Measurements from ENCODE around the gene GRID2. TPM values are rescaled to one million over a fixed set of nuclear protein-coding genes. Genes with fewer than 3 reads are reported as not detected.

GRID2 gene
- total RNA-seq, 2 donors from 2014 or later = not detected

DNA sequence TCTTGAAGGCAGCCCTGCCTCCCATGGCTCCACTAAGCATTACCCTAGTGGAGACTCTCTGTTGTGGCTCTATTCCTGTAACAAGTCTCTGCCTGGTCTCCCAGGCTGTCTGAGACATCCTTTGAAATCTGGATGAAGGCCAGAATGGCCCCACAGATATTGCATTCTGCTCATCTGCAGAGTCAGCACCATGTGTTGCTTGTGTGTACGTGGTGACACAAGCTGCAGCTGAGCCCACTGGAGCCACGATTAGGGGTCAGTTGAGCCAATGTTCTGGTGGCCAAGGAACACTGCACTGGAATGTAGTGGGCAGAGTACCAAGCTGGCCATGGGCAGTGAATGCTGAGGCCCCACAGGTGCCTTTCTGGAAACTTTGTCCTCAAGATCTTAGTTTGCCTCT is 29.2 kb downstream of the GRID2 start:
- DNase-seq = no peak
- Histone ChIP-seq H3K4me3 (no peak overlapping the region), H3K9me3 (no peaks in the 10 kb centered on the region), H3K4me1 (no peaks in the 10 kb centered on the region), H3K27ac (no peak overlapping the region), H3K9ac (ENCODE audit: low read depth in 2 of 2, low read length in 2 of 2) (no peak overlapping the region), H3K27me3 (no peaks in the 10 kb centered on the region), H3K36me3 (no peaks in the 10 kb centered on the region)
- intact Hi-C loops (cut with DNase I) = no loop called here
- TF ChIP-seq, protein P1, sequence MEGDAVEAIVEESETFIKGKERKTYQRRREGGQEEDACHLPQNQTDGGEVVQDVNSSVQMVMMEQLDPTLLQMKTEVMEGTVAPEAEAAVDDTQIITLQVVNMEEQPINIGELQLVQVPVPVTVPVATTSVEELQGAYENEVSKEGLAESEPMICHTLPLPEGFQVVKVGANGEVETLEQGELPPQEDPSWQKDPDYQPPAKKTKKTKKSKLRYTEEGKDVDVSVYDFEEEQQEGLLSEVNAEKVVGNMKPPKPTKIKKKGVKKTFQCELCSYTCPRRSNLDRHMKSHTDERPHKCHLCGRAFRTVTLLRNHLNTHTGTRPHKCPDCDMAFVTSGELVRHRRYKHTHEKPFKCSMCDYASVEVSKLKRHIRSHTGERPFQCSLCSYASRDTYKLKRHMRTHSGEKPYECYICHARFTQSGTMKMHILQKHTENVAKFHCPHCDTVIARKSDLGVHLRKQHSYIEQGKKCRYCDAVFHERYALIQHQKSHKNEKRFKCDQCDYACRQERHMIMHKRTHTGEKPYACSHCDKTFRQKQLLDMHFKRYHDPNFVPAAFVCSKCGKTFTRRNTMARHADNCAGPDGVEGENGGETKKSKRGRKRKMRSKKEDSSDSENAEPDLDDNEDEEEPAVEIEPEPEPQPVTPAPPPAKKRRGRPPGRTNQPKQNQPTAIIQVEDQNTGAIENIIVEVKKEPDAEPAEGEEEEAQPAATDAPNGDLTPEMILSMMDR (IDR thresholded peaks at IDR 0.05) = no peak

DNA sequence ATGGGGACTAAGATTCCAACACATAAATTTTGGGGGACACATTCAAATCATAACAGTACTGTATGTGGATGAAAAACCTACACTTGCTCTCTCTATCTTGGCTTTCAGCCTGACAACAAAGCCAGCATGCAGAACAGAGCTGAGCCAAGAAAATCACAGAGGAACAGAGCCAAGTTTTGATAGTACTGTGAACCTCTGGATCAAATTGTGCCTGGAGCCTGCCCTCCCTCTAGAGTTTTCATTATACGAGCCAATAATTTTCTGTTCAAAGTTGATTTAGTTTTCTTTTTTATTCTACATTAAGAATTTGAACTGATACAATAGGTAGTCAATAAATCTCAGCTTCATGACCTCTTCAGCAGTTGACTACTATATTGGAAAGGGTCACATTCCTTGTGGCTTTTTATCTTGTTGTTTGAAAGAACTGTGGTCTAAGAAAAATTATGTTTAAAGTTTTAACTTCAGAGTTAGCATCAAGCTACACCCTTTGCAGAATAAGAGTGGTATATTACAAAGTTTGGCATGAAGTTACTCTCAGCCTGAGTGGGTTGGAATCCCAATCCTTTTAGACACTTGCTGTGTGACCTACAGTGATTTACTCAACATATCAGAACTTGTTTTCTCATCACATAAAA is 31.1 kb downstream of the GRID2 start:
- H3K4me1 ChIP-seq = no peaks in the 10 kb centered on the region
- DNase-seq = no peak
- H3K4me3 ChIP-seq = no peak overlapping the region
- H3K27ac ChIP-seq = no peak overlapping the region
- H3K9me3 ChIP-seq = no peaks in the 10 kb centered on the region
- no peak overlapping the region for H3K9ac ChIP-seq (ENCODE audit: low read depth in 2 of 2, low read length in 2 of 2)
- TF ChIP-seq, protein P1 (IDR thresholded peaks at IDR 0.05) = no peak
- intact Hi-C loops (cut with DNase I) = no loop called here
- no peaks in the 10 kb centered on the region for H3K36me3 ChIP-seq
- H3K27me3 ChIP-seq = no peaks in the 10 kb centered on the region

GRCh38 chr4:92339676-92340075 is 35.9 kb downstream of the GRID2 start:
- H3K9me3 ChIP-seq = no peaks in the 10 kb centered on the region
- no peaks in the 10 kb centered on the region for H3K27me3 ChIP-seq
- intact Hi-C loops (cut with DNase I) = no loop called here
- DNase-seq = no peak
- no peak overlapping the region for H3K27ac ChIP-seq
- H3K4me1 ChIP-seq = no peaks in the 10 kb centered on the region
- no peak overlapping the region for H3K9ac ChIP-seq (ENCODE audit: low read depth in 2 of 2, low read length in 2 of 2)
- H3K36me3 ChIP-seq = no peaks in the 10 kb centered on the region
- TF ChIP-seq, protein P1 (IDR thresholded peaks at IDR 0.05) = no peak
- H3K4me3 ChIP-seq = no peak overlapping the region

DNA sequence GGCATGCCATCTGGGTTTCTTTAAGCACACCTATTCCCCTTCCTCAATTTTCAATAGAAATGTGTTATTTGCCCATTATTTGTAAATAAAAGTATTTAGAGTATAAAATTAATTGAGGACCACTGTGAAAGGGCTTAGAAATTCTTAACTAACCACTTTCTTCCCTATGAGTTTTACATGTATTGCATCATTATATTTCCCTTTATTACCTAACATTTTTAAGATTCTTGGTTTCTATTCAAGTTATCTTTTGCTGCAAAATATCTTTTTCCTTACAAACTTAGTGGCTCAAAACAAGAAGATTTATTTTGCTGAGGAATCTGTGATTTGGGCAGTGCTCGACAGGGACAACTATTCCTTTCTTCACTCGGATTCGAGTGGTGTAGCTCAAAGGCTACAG is 40.5 kb downstream of the GRID2 start:
- H3K4me1 ChIP-seq = no peaks in the 10 kb centered on the region
- intact Hi-C loops (cut with DNase I) = no loop called here
- no peak for DNase-seq
- H3K27ac ChIP-seq = no peak overlapping the region
- H3K27me3 ChIP-seq = no peaks in the 10 kb centered on the region
- no peak overlapping the region for H3K4me3 ChIP-seq
- H3K9ac ChIP-seq (ENCODE audit: low read depth in 2 of 2, low read length in 2 of 2) = no peak overlapping the region
- TF ChIP-seq, protein P1 (IDR thresholded peaks at IDR 0.05) = no peak
- H3K9me3 ChIP-seq = no peaks in the 10 kb centered on the region
- H3K36me3 ChIP-seq = no peaks in the 10 kb centered on the region

DNA sequence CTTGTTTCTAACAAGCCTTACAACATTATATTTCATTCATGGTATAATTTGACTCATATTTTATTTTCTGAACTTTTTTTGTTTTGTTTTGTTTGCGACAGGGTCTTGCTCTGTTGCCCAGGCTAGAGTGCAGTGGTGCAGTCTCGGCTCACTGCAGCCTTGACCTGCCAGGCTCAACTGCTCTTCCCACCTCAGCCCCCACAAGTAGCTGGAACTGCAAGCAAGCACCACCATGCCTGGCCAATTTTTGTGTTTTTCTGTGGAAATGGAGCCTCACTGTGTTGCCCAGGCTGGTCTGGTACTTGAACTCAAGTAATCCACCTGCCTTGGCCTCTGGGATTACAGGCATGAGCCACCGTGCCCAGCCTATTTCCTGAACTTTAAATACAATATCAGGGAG is 42.5 kb downstream of the GRID2 start:
- Histone ChIP-seq H3K27me3 (no peaks in the 10 kb centered on the region), H3K9me3 (no peaks in the 10 kb centered on the region), H3K4me1 (no peaks in the 10 kb centered on the region), H3K9ac (ENCODE audit: low read depth in 2 of 2, low read length in 2 of 2) (no peak overlapping the region), H3K27ac (no peak overlapping the region), H3K4me3 (no peak overlapping the region), H3K36me3 (no peaks in the 10 kb centered on the region)
- DNase-seq = no peak
- TF ChIP-seq, protein P1 (IDR thresholded peaks at IDR 0.05) = no peak
- intact Hi-C loops (cut with DNase I) = no loop called here
